ENCODE data around the gene ILK. TPM values are rescaled to one million over a fixed set of nuclear protein-coding genes. Genes with fewer than 3 reads are reported as not detected.

The ILK gene
- total and polyA plus RNA-seq, 2 of the 13 experiments (the other 11 are each of a cell fraction or from before 2014, with no cell fraction given) = 70.3 to 108 TPM

DNA sequence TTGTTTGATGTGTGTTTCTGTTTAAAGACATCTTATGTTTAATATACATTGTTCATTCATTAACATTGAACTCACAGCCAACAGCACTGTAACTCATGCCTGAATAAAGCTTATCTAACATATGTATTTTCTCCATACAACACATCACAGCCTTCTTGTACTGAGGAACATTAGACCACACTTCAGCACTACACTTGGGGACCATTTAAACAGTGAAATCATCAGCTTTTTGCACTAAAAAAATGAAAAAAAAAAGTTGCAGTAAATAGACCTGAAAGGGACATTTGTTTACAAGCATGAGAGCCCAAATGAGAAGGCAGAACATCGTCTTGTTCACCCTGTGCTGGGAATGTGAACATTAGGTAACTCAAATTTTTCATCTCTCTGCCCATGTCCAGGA is 31.0 kb downstream of the ILK start:
- intact Hi-C loops (cut with micrococcal nuclease; ENCODE audit: unreplicated experiment) (no loop called here), in situ Hi-C loops (cut with HindIII; ENCODE audit: extremely low pct_ligation_motif_present, low pct_unique_long_range_greater_than_20kb) (no loop called here)
- POLR2A ChIA-PET = interaction anchor here (1.1 to 1.6 kb wide), 3 partner anchors 9 to 23 kb away, joined by 4 to 12 read pairs (median 5); partner anchors contain the start of genes TAF10 and TPP1
- ATAC-seq (no peak), DNase-seq (ENCODE audit: low spot score) (no peak), FAIRE-seq (no peak)
- CTCF ChIA-PET (ENCODE audit: low intra/inter-chr PET ratio, low total read pairs) = no interaction called here
- Histone ChIP-seq H3K4me1 (ENCODE audit: insufficient read depth, low read length) (peaks cover 48% of the 10 kb centered on the region), H3K4me2 (ENCODE audit: low read depth, low read length) (no peak overlapping the region), H4K20me1 (ENCODE audit: insufficient read depth, low read length) (no peaks in the 10 kb centered on the region), H3K36me3 (replicated peaks in 1 of 2; ENCODE audit: control insufficient read depth in 1 of 2, insufficient read depth in 2 of 2, low read length in 2 of 2) (no peaks in the 10 kb centered on the region), H3K9me3 (ENCODE audit: low read length) (no peaks in the 10 kb centered on the region), H3K27me3 (ENCODE audit: control insufficient read depth in 1 of 2, insufficient read depth in 2 of 2, low read length in 2 of 2) (peaks cover 9 to 47% of the 10 kb centered on the region in 2 experiments; a peak in 3 of 5 replicates), H3K4me3 (replicated peaks in 1 of 3; ENCODE audit: insufficient read depth in 1 of 3, low read depth in 2 of 3, low read length in 3 of 3) (no peak overlapping the region), H2AFZ (ENCODE audit: low read length) (no peak overlapping the region), H3K27ac (ENCODE audit: extremely low read length, insufficient read depth, low read length) (no peak overlapping the region), H3K79me2 (ENCODE audit: insufficient read depth, low read length) (no peaks in the 10 kb centered on the region), H3K9ac (ENCODE audit: insufficient read depth, low read depth, low read length) (no peak overlapping the region)
- WGBS (ENCODE audit: low lambda C conversion rate) = 3% methylated on average over 1 of the region's 1 CpG
- no TSS peak for BruUV-seq (replicated peaks)
- TF ChIP-seq ZNF256 (CRISPR knock-in tag; conservative IDR thresholded peaks at IDR 0.05) (no peak), SIX1 (CRISPR knock-in tag; IDR thresholded peaks at IDR 0.05; ENCODE audit: borderline replicate concordance) (no peak), ELF1 (CRISPR knock-in tag; IDR thresholded peaks at IDR 0.05) (no peak), ATAD3A (CRISPR knock-in tag; IDR thresholded peaks at IDR 0.05) (no peak), TCF12 (IDR thresholded peaks at IDR 0.05) (no peak), TCF12 (CRISPR knock-in tag; IDR thresholded peaks at IDR 0.05) (no peak), SMC3 (IDR thresholded peaks at IDR 0.05; ENCODE audit: low read length) (no peak), ZFP36L1 (CRISPR knock-in tag; IDR thresholded peaks at IDR 0.05) (no peak), FOXP1 (IDR thresholded peaks at IDR 0.05) (no peak), FOXP1 (CRISPR knock-in tag; IDR thresholded peaks at IDR 0.05) (no peak), KAT7 (CRISPR knock-in tag; IDR thresholded peaks at IDR 0.05; ENCODE audit: borderline replicate concordance) (no peak), ZNF644 (CRISPR knock-in tag; IDR thresholded peaks at IDR 0.05; ENCODE audit: low read depth) (no peak), ZNF484 (CRISPR knock-in tag; IDR thresholded peaks at IDR 0.05; ENCODE audit: borderline replicate concordance, low read depth) (no peak), ZNF17 (CRISPR knock-in tag; IDR thresholded peaks at IDR 0.05) (no peak), SPEN (CRISPR knock-in tag; IDR thresholded peaks at IDR 0.05; ENCODE audit: low read depth) (no peak), RFX1 (IDR thresholded peaks at IDR 0.05) (no peak)
- TF ChIP-seq, protein P1, sequence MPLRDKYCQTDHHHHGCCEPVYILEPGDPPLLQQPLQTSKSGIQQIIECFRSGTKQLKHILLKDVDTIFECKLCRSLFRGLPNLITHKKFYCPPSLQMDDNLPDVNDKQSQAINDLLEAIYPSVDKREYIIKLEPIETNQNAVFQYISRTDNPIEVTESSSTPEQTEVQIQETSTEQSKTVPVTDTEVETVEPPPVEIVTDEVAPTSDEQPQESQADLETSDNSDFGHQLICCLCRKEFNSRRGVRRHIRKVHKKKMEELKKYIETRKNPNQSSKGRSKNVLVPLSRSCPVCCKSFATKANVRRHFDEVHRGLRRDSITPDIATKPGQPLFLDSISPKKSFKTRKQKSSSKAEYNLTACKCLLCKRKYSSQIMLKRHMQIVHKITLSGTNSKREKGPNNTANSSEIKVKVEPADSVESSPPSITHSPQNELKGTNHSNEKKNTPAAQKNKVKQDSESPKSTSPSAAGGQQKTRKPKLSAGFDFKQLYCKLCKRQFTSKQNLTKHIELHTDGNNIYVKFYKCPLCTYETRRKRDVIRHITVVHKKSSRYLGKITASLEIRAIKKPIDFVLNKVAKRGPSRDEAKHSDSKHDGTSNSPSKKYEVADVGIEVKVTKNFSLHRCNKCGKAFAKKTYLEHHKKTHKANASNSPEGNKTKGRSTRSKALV (CRISPR knock-in tag; IDR thresholded peaks at IDR 0.05) = no peak
- TF ChIP-seq, protein P2, sequence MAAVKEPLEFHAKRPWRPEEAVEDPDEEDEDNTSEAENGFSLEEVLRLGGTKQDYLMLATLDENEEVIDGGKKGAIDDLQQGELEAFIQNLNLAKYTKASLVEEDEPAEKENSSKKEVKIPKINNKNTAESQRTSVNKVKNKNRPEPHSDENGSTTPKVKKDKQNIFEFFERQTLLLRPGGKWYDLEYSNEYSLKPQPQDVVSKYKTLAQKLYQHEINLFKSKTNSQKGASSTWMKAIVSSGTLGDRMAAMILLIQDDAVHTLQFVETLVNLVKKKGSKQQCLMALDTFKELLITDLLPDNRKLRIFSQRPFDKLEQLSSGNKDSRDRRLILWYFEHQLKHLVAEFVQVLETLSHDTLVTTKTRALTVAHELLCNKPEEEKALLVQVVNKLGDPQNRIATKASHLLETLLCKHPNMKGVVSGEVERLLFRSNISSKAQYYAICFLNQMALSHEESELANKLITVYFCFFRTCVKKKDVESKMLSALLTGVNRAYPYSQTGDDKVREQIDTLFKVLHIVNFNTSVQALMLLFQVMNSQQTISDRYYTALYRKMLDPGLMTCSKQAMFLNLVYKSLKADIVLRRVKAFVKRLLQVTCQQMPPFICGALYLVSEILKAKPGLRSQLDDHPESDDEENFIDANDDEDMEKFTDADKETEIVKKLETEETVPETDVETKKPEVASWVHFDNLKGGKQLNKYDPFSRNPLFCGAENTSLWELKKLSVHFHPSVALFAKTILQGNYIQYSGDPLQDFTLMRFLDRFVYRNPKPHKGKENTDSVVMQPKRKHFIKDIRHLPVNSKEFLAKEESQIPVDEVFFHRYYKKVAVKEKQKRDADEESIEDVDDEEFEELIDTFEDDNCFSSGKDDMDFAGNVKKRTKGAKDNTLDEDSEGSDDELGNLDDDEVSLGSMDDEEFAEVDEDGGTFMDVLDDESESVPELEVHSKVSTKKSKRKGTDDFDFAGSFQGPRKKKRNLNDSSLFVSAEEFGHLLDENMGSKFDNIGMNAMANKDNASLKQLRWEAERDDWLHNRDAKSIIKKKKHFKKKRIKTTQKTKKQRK (IDR thresholded peaks at IDR 0.05; ENCODE audit: low read length) = no peak
- TF ChIP-seq, protein P3, sequence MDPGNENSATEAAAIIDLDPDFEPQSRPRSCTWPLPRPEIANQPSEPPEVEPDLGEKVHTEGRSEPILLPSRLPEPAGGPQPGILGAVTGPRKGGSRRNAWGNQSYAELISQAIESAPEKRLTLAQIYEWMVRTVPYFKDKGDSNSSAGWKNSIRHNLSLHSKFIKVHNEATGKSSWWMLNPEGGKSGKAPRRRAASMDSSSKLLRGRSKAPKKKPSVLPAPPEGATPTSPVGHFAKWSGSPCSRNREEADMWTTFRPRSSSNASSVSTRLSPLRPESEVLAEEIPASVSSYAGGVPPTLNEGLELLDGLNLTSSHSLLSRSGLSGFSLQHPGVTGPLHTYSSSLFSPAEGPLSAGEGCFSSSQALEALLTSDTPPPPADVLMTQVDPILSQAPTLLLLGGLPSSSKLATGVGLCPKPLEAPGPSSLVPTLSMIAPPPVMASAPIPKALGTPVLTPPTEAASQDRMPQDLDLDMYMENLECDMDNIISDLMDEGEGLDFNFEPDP (CRISPR knock-in tag; conservative IDR thresholded peaks at IDR 0.05) = no peak
- TF ChIP-seq, protein P4, sequence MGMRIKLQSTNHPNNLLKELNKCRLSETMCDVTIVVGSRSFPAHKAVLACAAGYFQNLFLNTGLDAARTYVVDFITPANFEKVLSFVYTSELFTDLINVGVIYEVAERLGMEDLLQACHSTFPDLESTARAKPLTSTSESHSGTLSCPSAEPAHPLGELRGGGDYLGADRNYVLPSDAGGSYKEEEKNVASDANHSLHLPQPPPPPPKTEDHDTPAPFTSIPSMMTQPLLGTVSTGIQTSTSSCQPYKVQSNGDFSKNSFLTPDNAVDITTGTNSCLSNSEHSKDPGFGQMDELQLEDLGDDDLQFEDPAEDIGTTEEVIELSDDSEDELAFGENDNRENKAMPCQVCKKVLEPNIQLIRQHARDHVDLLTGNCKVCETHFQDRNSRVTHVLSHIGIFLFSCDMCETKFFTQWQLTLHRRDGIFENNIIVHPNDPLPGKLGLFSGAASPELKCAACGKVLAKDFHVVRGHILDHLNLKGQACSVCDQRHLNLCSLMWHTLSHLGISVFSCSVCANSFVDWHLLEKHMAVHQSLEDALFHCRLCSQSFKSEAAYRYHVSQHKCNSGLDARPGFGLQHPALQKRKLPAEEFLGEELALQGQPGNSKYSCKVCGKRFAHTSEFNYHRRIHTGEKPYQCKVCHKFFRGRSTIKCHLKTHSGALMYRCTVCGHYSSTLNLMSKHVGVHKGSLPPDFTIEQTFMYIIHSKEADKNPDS (CRISPR knock-in tag; IDR thresholded peaks at IDR 0.05) = no peak
